ENCODE results near the gene HCRTR1.

HCRTR1 gene

DNA sequence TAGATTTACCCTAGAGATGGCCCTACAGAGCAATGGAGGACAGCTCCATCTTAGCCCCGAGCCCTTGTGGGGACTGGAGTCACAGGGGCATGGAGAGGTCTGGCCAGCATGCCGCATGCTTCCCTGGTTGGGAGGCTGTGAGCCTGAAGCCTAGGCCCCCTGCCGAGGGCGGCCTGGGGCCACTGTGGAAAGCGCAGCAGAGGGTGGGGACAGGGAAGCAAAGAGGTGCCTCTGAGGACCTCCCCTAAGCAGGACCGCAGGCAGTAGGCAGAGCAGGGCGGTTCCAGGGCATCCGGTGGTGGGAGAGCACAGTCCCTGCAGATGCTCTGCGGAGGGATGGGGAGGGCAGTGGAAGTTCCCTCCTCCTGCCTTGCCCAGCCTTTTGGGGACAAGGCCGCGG, 53.7 kb downstream of the HCRTR1 start:
- peaks cover 91% of the 10 kb centered on the region for H3K4me1 ChIP-seq (ENCODE audit: control insufficient read depth, insufficient read depth, low read length)
- H3K27me3 ChIP-seq (ENCODE audit: control insufficient read depth in 1 of 2, insufficient read depth in 2 of 2, low read length in 2 of 2): no peaks in the 10 kb centered on the region
- peak overlapping the region; percentile 10 to 63 for H3K4me3 ChIP-seq (ENCODE audit: low read length in 2 of 2)
- peak overlapping the region in 1 of 2 donors; percentile 69 for H3K9ac ChIP-seq (ENCODE audit: low read length in 2 of 2)
- no peaks in the 10 kb centered on the region for H3K9me3 ChIP-seq (ENCODE audit: control insufficient read depth in 2 of 2, low read length in 2 of 2)
- H3K27ac ChIP-seq (ENCODE audit: low read length): peak overlapping the region; percentile 85
- peaks cover 0 to 4% of the 10 kb centered on the region in 2 donors for H3K36me3 ChIP-seq (ENCODE audit: control insufficient read depth in 2 of 2, insufficient read depth in 2 of 2, low read length in 2 of 2)

DNA sequence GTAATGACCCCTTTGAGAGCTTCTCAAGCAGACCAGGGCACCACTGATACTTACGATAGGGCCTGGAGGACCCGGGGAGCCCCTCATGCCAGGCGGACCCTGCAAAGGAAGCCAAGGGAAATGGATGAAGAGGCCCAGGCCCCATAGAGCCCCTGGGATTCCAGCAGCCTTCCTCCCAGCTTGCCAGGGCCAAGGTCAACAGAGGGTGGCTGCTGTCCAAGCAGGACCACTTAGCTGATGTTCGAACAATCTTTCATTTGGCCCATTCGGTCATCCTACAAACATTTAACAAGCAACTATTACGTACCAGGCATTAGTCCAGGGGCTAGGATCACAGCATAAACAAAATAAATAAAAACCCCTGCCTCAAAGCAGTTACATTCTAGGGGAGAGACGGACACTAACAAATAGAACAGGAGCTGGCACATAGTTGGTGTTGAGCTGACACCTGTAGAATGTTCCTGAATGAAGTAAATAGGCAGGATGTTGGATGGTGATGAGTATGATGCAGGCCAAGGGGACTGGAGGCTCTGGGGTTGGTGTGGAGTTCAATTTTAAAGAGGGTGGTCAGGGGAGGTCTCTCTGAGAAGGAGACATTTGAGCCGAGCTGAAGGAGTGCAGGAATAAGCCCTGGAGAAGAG, 54.2 kb downstream of the HCRTR1 start:
- H3K27ac ChIP-seq (ENCODE audit: low read length): peak overlapping the region; percentile 85
- H3K4me3 ChIP-seq (ENCODE audit: low read length in 2 of 2): no peak overlapping the region
- H3K36me3 ChIP-seq (ENCODE audit: control insufficient read depth in 2 of 2, insufficient read depth in 2 of 2, low read length in 2 of 2): peaks cover 0 to 4% of the 10 kb centered on the region in 2 donors
- H3K27me3 ChIP-seq (ENCODE audit: control insufficient read depth in 1 of 2, insufficient read depth in 2 of 2, low read length in 2 of 2): no peaks in the 10 kb centered on the region
- H3K4me1 ChIP-seq (ENCODE audit: control insufficient read depth, insufficient read depth, low read length): peaks cover 86% of the 10 kb centered on the region
- H3K9me3 ChIP-seq (ENCODE audit: control insufficient read depth in 2 of 2, low read length in 2 of 2): no peaks in the 10 kb centered on the region
- H3K9ac ChIP-seq (ENCODE audit: low read length in 2 of 2): no peak overlapping the region

DNA sequence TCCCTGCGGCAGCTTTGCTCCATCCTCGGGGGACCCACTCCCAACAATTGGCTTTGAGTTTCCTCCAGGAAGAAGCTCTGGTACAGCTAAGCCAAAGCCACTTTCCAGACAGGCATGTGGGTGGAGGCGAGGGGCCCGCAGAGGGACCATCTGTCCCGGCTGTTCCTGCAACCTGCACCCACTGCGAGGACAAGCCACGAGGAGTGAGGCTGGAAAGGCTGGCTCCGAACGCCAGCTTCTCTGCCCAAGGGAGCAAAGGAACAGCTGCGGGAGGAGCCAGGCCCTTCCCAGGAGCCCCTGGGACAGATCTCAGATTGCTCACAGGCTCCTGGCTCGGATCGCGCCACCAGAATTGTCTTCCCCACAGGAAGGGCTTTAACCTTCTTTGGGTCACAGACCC, 55.5 kb downstream of the HCRTR1 start:
- H3K27ac ChIP-seq (ENCODE audit: low read length): peak overlapping the region; percentile 85
- H3K9me3 ChIP-seq (ENCODE audit: control insufficient read depth in 2 of 2, low read length in 2 of 2): no peaks in the 10 kb centered on the region
- no peak overlapping the region for H3K4me3 ChIP-seq (ENCODE audit: low read length in 2 of 2)
- H3K9ac ChIP-seq (ENCODE audit: low read length in 2 of 2): peak overlapping the region in 1 of 2 donors; percentile 58
- H3K4me1 ChIP-seq (ENCODE audit: control insufficient read depth, insufficient read depth, low read length): peaks cover 73% of the 10 kb centered on the region
- H3K36me3 ChIP-seq (ENCODE audit: control insufficient read depth in 2 of 2, insufficient read depth in 2 of 2, low read length in 2 of 2): peaks cover 0 to 4% of the 10 kb centered on the region in 2 donors
- H3K27me3 ChIP-seq (ENCODE audit: control insufficient read depth in 1 of 2, insufficient read depth in 2 of 2, low read length in 2 of 2): no peaks in the 10 kb centered on the region

DNA sequence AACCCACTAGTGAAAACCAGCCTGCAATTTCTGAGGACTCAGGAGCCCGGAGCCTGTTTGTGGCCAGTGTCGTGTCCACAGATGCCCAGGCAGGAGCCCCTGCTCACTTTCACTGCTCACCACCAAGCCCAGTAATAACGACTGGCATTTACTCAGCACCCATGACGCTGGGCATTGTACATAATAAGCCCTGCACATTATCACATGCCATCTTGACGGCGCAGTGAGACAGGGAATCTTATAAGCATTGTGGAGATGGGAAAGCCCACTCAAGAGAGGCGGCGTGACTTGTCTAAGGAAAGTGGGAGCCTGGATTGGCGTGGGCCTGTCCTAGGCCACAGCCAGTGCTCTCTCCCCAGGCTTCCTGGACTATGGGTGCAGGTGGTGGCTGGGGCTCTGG, 55.9 kb downstream of the HCRTR1 start:
- Histone ChIP-seq H3K27ac (ENCODE audit: low read length) (peak overlapping the region; percentile 85), H3K36me3 (ENCODE audit: control insufficient read depth in 2 of 2, insufficient read depth in 2 of 2, low read length in 2 of 2) (peaks cover 0 to 4% of the 10 kb centered on the region in 2 donors), H3K9ac (ENCODE audit: low read length in 2 of 2) (peak overlapping the region in 1 of 2 donors; percentile 58), H3K9me3 (ENCODE audit: control insufficient read depth in 2 of 2, low read length in 2 of 2) (no peaks in the 10 kb centered on the region), H3K4me3 (ENCODE audit: low read length in 2 of 2) (peak overlapping the region in 1 of 2 donors; percentile 35), H3K27me3 (ENCODE audit: control insufficient read depth in 1 of 2, insufficient read depth in 2 of 2, low read length in 2 of 2) (no peaks in the 10 kb centered on the region), H3K4me1 (ENCODE audit: control insufficient read depth, insufficient read depth, low read length) (peaks cover 69% of the 10 kb centered on the region)

DNA sequence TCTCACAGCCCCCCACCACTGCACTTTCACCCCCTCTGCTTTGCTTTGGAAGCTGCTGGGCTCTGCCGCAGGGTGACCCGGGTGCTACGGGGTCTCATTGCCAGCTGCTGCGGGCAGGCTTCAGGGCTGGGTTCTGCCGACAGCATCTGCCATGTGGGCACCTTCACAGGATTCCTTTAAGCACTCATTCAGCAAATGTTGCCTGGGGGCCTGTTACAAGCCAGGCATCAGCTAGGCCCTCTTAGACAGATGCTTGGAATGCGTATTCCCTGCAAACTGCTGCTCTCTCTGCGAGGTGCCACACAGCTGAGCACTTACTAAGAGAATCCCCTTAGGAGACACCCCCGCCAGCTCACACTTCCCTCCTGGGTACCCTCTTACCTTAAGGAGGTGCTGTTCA, 57.1 kb downstream of the HCRTR1 start:
- Histone ChIP-seq H3K4me1 (ENCODE audit: control insufficient read depth, insufficient read depth, low read length) (peaks cover 60% of the 10 kb centered on the region), H3K9me3 (ENCODE audit: control insufficient read depth in 2 of 2, low read length in 2 of 2) (no peaks in the 10 kb centered on the region), H3K27me3 (ENCODE audit: control insufficient read depth in 1 of 2, insufficient read depth in 2 of 2, low read length in 2 of 2) (no peaks in the 10 kb centered on the region), H3K4me3 (ENCODE audit: low read length in 2 of 2) (peak overlapping the region in 1 of 2 donors; percentile 64), H3K27ac (ENCODE audit: low read length) (peak overlapping the region; percentile 85), H3K36me3 (ENCODE audit: control insufficient read depth in 2 of 2, insufficient read depth in 2 of 2, low read length in 2 of 2) (peaks cover 0 to 4% of the 10 kb centered on the region in 2 donors), H3K9ac (ENCODE audit: low read length in 2 of 2) (peak overlapping the region in 1 of 2 donors; percentile 21)

DNA sequence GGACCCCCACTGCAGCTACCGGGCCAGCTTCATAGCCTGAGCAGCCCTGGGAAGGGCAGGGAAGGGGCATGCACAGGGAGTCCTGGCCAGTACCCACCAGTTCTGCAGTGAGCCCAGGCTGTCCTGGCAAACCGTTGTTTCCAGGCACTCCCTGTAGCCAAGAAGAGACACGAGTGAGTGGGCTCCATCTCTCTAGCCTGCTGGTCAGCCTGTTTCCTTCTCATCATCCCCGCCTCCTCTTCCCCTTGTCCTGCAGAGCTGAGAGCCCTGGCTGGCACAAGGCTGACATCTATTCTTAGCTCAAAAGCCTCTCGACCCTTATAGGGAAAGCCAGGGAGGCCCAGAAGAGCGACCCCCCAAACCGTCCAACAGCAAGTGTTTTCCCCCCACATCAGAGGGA, 57.7 kb downstream of the HCRTR1 start:
- peak overlapping the region; percentile 85 for H3K27ac ChIP-seq (ENCODE audit: low read length)
- H3K36me3 ChIP-seq (ENCODE audit: control insufficient read depth in 2 of 2, insufficient read depth in 2 of 2, low read length in 2 of 2): peaks cover 0 to 8% of the 10 kb centered on the region in 2 donors
- peak overlapping the region in 1 of 2 donors; percentile 21 for H3K9ac ChIP-seq (ENCODE audit: low read length in 2 of 2)
- H3K9me3 ChIP-seq (ENCODE audit: control insufficient read depth in 2 of 2, low read length in 2 of 2): no peaks in the 10 kb centered on the region
- no peaks in the 10 kb centered on the region for H3K27me3 ChIP-seq (ENCODE audit: control insufficient read depth in 1 of 2, insufficient read depth in 2 of 2, low read length in 2 of 2)
- H3K4me3 ChIP-seq (ENCODE audit: low read length in 2 of 2): peak overlapping the region in 1 of 2 donors; percentile 64
- H3K4me1 ChIP-seq (ENCODE audit: control insufficient read depth, insufficient read depth, low read length): peaks cover 55% of the 10 kb centered on the region

DNA sequence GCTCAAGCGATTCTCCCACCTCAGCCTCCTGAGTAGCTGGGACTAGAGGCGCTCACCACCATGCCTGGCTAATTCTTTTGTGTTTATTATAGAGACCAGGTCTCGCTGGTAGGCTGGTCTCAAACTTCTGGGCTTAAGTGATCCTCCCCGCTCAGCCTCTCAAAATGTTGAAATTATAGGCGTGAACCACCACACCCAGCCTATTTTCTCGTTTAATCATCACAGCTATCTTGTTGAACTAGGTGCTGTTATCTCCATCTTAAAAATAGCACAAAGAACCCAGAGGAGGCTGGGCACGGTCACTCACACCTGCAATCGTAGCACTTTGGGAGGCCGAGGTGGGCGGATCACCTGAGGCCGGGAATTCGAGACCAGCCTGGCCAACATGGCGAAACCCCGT, 58.3 kb downstream of the HCRTR1 start:
- Histone ChIP-seq H3K27ac (ENCODE audit: low read length) (peak overlapping the region; percentile 85), H3K9ac (ENCODE audit: low read length in 2 of 2) (no peak overlapping the region), H3K4me1 (ENCODE audit: control insufficient read depth, insufficient read depth, low read length) (peaks cover 49% of the 10 kb centered on the region), H3K9me3 (ENCODE audit: control insufficient read depth in 2 of 2, low read length in 2 of 2) (no peaks in the 10 kb centered on the region), H3K36me3 (ENCODE audit: control insufficient read depth in 2 of 2, insufficient read depth in 2 of 2, low read length in 2 of 2) (peaks cover 0 to 14% of the 10 kb centered on the region in 2 donors), H3K27me3 (ENCODE audit: control insufficient read depth in 1 of 2, insufficient read depth in 2 of 2, low read length in 2 of 2) (no peaks in the 10 kb centered on the region), H3K4me3 (ENCODE audit: low read length in 2 of 2) (no peak overlapping the region)

All from stomach smooth muscle (tissue), 2 donors.